HCT116 (cell line): Measurements from ENCODE around the gene RPL10A. TPM values are rescaled to one million over a fixed set of nuclear protein-coding genes. Genes with fewer than 3 reads are reported as not detected.

ENCODE experiments used
- ATAC-seq: fragments of 200-7000 bp; cut with Tn5 transposase; 2 replicates; pipeline ENCODE4 v1.9.1; 2020; ENCODE audit warnings: mild to moderate bottlenecking, moderate library complexity
- BruUV-seq: library from RNA; stranded (reverse); fragments of 400-500 nt; replicated peaks from 2 replicates; lab custom pipeline; 2021; lab: Mats Ljungman, UMichigan
- CTCF ChIA-PET: fragments of 300-600 bp; sonication (Branson Sonifier 250); formaldehyde crosslinking; loops from one replicate; lab custom pipeline; 2021; ENCODE audit warnings: antibody characterized with exemption; lab: Charles Lee
- POLR2A ChIA-PET: fragments of 300-600, 350-600 bp; sonication (Branson Sonifier 250); formaldehyde crosslinking; loops from one replicate; lab custom pipeline; 2021; ENCODE audit warnings: antibody characterized with exemption; lab: Charles Lee
- RAD21 ChIA-PET, 2 experiments: fragments of 300-600 bp; sonication (Branson Sonifier 250); formaldehyde crosslinking; loops; one replicate each; lab custom pipeline; 2023; ENCODE audit warnings: low total read pairs in 2 of 2; ENCODE audit not compliant: uncharacterized antibody in 2 of 2, unreplicated experiment in 2 of 2, low non-redundant PET in 1 of 2; lab: Charles Lee
- DNase-seq: peaks from one replicate; pipeline ENCODE4 v3.0.0-alpha.2; 2010; ENCODE audit warnings: low read depth, low spot score
- H2AFZ ChIP-seq: fragments of 200-600 bp; shearing (Covaris generic), sonication (generic); 2 replicates; pipeline ENCODE4 v1.6.1; 2017; ENCODE audit warnings: low read depth, mixed run types, mixed read lengths, antibody characterized with exemption, low read length; ENCODE audit not compliant: poor library complexity, severe bottlenecking
- H3K27ac ChIP-seq: 2 replicates; pipeline ENCODE4 v1.5.1; 2012; ENCODE audit warnings: low read depth, low read length
- H3K27me3 ChIP-seq: fragments of 200-600 bp; sonication (generic); 2 replicates; pipeline ENCODE4 v1.6.1; 2016; ENCODE audit warnings: mixed run types, low read length, mixed read lengths; ENCODE audit not compliant: insufficient read depth
- H3K36me3 ChIP-seq, 2 experiments: fragments of 200-500 bp in 1 of 2; fragments of 200-600 bp in 1 of 2; sonication (Bioruptor generic) in 1 of 2; sonication (generic) in 1 of 2; 2 replicates each; pipeline versions ENCODE4 v1.5.1 to v1.6.1; 2014 to 2016; ENCODE audit warnings: low read length in 2 of 2, inconsistent platforms in 1 of 2, mixed read lengths in 1 of 2, mixed run types in 1 of 2; ENCODE audit not compliant: insufficient read depth in 2 of 2, control insufficient read depth in 1 of 2
- H3K4me1 ChIP-seq, 2 experiments: fragments of 200-600 bp in 1 of 2; sonication (generic) in 1 of 2; 2 replicates each; pipeline versions ENCODE4 v1.5.1 to v1.6.1; 2012 to 2017; ENCODE audit warnings: low read length in 2 of 2, inconsistent platforms in 1 of 2, mild to moderate bottlenecking in 1 of 2, mixed read lengths in 1 of 2, mixed run types in 1 of 2, moderate library complexity in 1 of 2; ENCODE audit not compliant: insufficient read depth in 2 of 2, control insufficient read depth in 1 of 2
- H3K4me2 ChIP-seq: fragments of 200-600 bp; sonication (generic); 2 replicates; pipeline ENCODE4 v1.6.1; 2017; ENCODE audit warnings: mixed run types, low read length, mixed read lengths
- H3K4me3 ChIP-seq, 2 experiments: fragments of 200-600 bp in 1 of 2; sonication (generic) in 1 of 2; replicated peaks in 1 of 2; 2 replicates each; pipeline ENCODE4 v1.5.1; 2011 to 2016; ENCODE audit warnings: low read length in 2 of 2, control low read depth in 1 of 2, low read depth in 1 of 2, mild to moderate bottlenecking in 1 of 2, mixed read lengths in 1 of 2, mixed run types in 1 of 2
- H3K79me2 ChIP-seq: fragments of 200-600 bp; sonication (generic); 2 replicates; pipeline ENCODE4 v1.6.1; 2017; ENCODE audit warnings: mild to moderate bottlenecking, mixed run types, low read length, moderate library complexity, mixed read lengths; ENCODE audit not compliant: insufficient read depth
- H3K9ac ChIP-seq: fragments of 200-600 bp; sonication (generic); 2 replicates; pipeline ENCODE4 v1.6.1; 2016; ENCODE audit warnings: low read length, mixed read lengths
- H3K9me2 ChIP-seq: fragments of 200-600 bp; sonication (generic), shearing (Covaris generic); 2 replicates; pipeline ENCODE4 v1.6.1; 2017; ENCODE audit warnings: mixed run types, mild to moderate bottlenecking, moderate library complexity; ENCODE audit not compliant: insufficient read depth
- H3K9me3 ChIP-seq, 2 experiments: fragments of 200-500 bp in 1 of 2; fragments of 200-600 bp in 1 of 2; sonication (Bioruptor generic) in 1 of 2; sonication (generic) in 1 of 2; 2 replicates each; pipeline ENCODE4 v1.6.1; 2014 to 2017; ENCODE audit warnings: low read length in 2 of 2, mixed read lengths in 2 of 2, inconsistent platforms in 1 of 2, low read depth in 1 of 2, mild to moderate bottlenecking in 1 of 2, mixed run types in 1 of 2, moderate library complexity in 1 of 2; ENCODE audit not compliant: control insufficient read depth in 1 of 2, insufficient read depth in 1 of 2
- H4K20me1 ChIP-seq: fragments of 200-600 bp; sonication (generic), shearing (Covaris generic); 2 replicates; pipeline ENCODE4 v1.6.1; 2017; ENCODE audit warnings: mixed run types, mild to moderate bottlenecking, moderate library complexity; ENCODE audit not compliant: insufficient read depth
- ATF3 ChIP-seq: IDR thresholded peaks from 2 replicates; pipeline ENCODE4 v1.6.1; 2012
- CBX3 ChIP-seq: IDR thresholded peaks from 2 replicates; pipeline ENCODE4 v1.6.1; 2012; ENCODE audit warnings: low read depth
- CEBPB ChIP-seq: IDR thresholded peaks from 2 replicates; pipeline ENCODE4 v1.6.1; 2012; ENCODE audit warnings: low read depth
- CTCF ChIP-seq, 3 experiments: fragments of 200-600 bp in 1 of 3; sonication (generic) in 1 of 3; IDR thresholded peaks in 2 of 3; conservative IDR thresholded peaks in 1 of 3; 2 replicates each; pipeline ENCODE4 v1.5.1; 2012 to 2017; ENCODE audit warnings: low read depth in 2 of 3, low read length in 2 of 3, antibody characterized with exemption in 1 of 3, borderline replicate concordance in 1 of 3, control low read depth in 1 of 3, mild to moderate bottlenecking in 1 of 3, mixed read lengths in 1 of 3, mixed run types in 1 of 3, moderate library complexity in 1 of 3; ENCODE audit not compliant: insufficient read depth in 1 of 3
- EGR1 ChIP-seq: IDR thresholded peaks from 2 replicates; pipeline ENCODE4 v1.6.1; 2012; ENCODE audit warnings: low read depth
- ELF1 ChIP-seq: IDR thresholded peaks from 2 replicates; pipeline ENCODE4 v1.6.1; 2012; ENCODE audit warnings: low read depth, borderline replicate concordance
- EZH2 ChIP-seq: fragments of 200-600 bp; sonication (generic); IDR thresholded peaks from 2 replicates; pipeline ENCODE4 v1.6.1; 2017; ENCODE audit warnings: antibody characterized with exemption, mixed run types
- EZH2phosphoT487 ChIP-seq: fragments of 200-600 bp; IDR thresholded peaks from 2 replicates; pipeline ENCODE4 v1.6.1; 2018; ENCODE audit warnings: antibody characterized with exemption, borderline replicate concordance
- JUND ChIP-seq: IDR thresholded peaks from 2 replicates; pipeline ENCODE4 v1.6.1; 2012
- MAX ChIP-seq: IDR thresholded peaks from 2 replicates; pipeline ENCODE4 v1.6.1; 2012
- POLR2A ChIP-seq: IDR thresholded peaks from 2 replicates; pipeline ENCODE4 v1.7.0; 2011; ENCODE audit warnings: borderline replicate concordance; ENCODE audit not compliant: insufficient read depth, insufficient read length; ENCODE audit errors: extremely low read depth
- POLR2AphosphoS5 ChIP-seq: IDR thresholded peaks from 2 replicates; pipeline ENCODE4 v1.6.1; 2011; ENCODE audit warnings: mild to moderate bottlenecking, low read depth, low read length, moderate library complexity
- RAD21 ChIP-seq: IDR thresholded peaks from 2 replicates; pipeline ENCODE4 v1.6.1; 2012; ENCODE audit warnings: low read depth, mild to moderate bottlenecking
- REST ChIP-seq: IDR thresholded peaks from 2 replicates; pipeline ENCODE4 v1.6.1; 2012; ENCODE audit warnings: low read depth
- SIN3A ChIP-seq: IDR thresholded peaks from 2 replicates; pipeline ENCODE4 v1.6.1; 2012; ENCODE audit warnings: low read depth
- SP1 ChIP-seq: IDR thresholded peaks from 2 replicates; pipeline ENCODE4 v1.6.1; 2012; ENCODE audit warnings: low read depth
- YY1 ChIP-seq: IDR thresholded peaks from 2 replicates; pipeline ENCODE4 v1.6.1; 2011; ENCODE audit warnings: low read length, low read depth, moderate library complexity, mild to moderate bottlenecking; ENCODE audit not compliant: insufficient replicate concordance; ENCODE audit errors: extremely low read depth
- ZBTB33 ChIP-seq: IDR thresholded peaks from 2 replicates; pipeline ENCODE4 v1.6.1; 2011; ENCODE audit warnings: mild to moderate bottlenecking, low read length, moderate library complexity; ENCODE audit not compliant: insufficient replicate concordance; ENCODE audit errors: extremely low read depth
- ZFX ChIP-seq: fragments of 450-650 bp; IDR thresholded peaks from 2 replicates; pipeline ENCODE4 v1.6.1; 2017
- ZNF274 ChIP-seq: fragments of 200-500 bp; sonication (Bioruptor generic); IDR thresholded peaks from 2 replicates; pipeline ENCODE4 v1.6.1; 2014; ENCODE audit warnings: mild to moderate bottlenecking, low read depth, low read length, inconsistent platforms
- intact Hi-C: fragments of 100-400 bp; cut with micrococcal nuclease; formaldehyde crosslinking; loops from 2 replicates; pipeline ENCODE4 v1.10.0; 2022
- total RNA-seq: library from RNA; stranded (reverse); gene quantifications from one replicate; pipeline ENCODE4 v1.2.1, GENCODE V29; 2021; ENCODE audit not compliant: unreplicated experiment

The RPL10A gene
- total RNA-seq, 1 experiment from 2014 or later = 1,981 TPM

- Histone ChIP-seq H3K36me3 (peaks cover 3 to 13% of the 10 kb centered on the region in 2 experiments; a peak in 3 of 4 replicates), H2AFZ (no peak overlapping the region), H3K79me2 (no peaks in the 10 kb centered on the region), H3K9ac (no peak overlapping the region), H3K27me3 (no peaks in the 10 kb centered on the region), H3K9me2 (no peaks in the 10 kb centered on the region), H3K9me3 (no peaks in the 10 kb centered on the region), H3K27ac (no peak overlapping the region), H3K4me2 (no peak overlapping the region), H3K4me3 (no peak overlapping the region), H3K4me1 (peaks cover 0 to 5% of the 10 kb centered on the region in 2 experiments; a peak in 3 of 4 replicates), H4K20me1 (no peaks in the 10 kb centered on the region)
- ChIA-PET RAD21 (no interaction called here), CTCF (no interaction called here), POLR2A (no interaction called here)
- ATAC-seq (no peak), DNase-seq (no peak)
- no TSS peak for BruUV-seq
- intact Hi-C loops = no loop called here
- TF ChIP-seq EGR1 (no peak), RAD21 (no peak), POLR2A (no peak), YY1 (no peak), REST (no peak), SIN3A (no peak), ATF3 (no peak), ZBTB33 (no peak), CBX3 (no peak), SP1 (no peak), ZFX (no peak), JUND (no peak), ELF1 (no peak), CEBPB (no peak), EZH2 (no peak), CTCF (IDR thresholded peaks at IDR 0.05 in 2 of 3, conservative IDR thresholded peaks at IDR 0.05 in 1 of 3; ENCODE audit: borderline replicate concordance in 1 of 3, insufficient read depth in 1 of 3, low read depth in 2 of 3, low read length in 2 of 3) (no peak), POLR2AphosphoS5 (no peak), ZNF274 (no peak), EZH2phosphoT487 (no peak), MAX (no peak)
Measured at GRCh38 chr6:35419961-35420360, 48.2 kb upstream of the RPL10A start.
